GM19455 (cell line): ENCODE data around the gene CHP1.
"Not testable (repeated sequence)": the region's sequence is repeated elsewhere in the genome, so short reads cannot be mapped to it uniquely, and the experiment has no call there.

Experiments
- ATAC-seq: cut with Tn5 transposase; IDR thresholded peaks from one replicate; pipeline ENCODE4 v1.9.1; 2021; ENCODE audit not compliant: unreplicated experiment

Gene CHP1

DNA sequence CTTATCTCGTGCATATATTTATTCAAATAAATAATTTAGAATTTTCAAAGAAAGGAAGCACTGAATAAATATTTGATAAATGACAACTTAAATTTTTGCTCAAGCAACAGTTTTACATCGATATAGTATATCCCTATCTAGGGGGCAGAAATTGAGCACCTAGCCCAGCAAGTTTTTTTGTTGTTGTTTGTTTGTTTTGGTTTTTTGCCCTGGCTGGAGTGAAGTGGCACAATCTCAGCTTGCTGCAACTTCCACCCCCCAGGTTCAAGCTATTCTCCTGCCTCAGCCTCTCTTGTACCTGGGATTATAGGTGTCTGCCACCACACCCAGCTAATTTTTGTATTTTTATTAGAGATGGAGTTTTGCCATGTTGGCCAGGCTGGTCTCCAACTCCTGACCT lies 58.9 kb downstream of the CHP1 start:
- ATAC-seq: no peak

- no peak for ATAC-seq
Measured at GRCh38 chr15:41291065-41291631, 60.1 kb downstream of the CHP1 start.

DNA sequence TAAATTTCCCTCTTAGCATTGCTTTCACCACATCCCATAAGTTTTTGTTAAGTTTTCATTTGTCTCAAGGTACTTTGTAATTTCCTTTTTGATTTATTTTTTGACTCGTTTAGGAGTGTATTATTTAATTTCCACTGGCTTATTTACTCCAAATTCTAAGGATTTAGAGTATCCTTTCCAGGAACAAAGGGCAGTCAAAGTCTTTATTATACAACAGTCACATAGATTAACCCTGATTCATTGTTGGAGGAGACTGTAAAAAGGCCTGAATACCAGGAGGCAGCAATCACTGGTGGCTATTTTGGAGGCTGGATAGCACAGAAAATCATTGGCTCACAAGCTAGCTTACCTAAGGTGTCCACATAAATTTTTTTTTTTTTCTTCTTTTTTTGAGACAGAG lies 61.5 kb downstream of the CHP1 start:
- ATAC-seq: no peak

DNA sequence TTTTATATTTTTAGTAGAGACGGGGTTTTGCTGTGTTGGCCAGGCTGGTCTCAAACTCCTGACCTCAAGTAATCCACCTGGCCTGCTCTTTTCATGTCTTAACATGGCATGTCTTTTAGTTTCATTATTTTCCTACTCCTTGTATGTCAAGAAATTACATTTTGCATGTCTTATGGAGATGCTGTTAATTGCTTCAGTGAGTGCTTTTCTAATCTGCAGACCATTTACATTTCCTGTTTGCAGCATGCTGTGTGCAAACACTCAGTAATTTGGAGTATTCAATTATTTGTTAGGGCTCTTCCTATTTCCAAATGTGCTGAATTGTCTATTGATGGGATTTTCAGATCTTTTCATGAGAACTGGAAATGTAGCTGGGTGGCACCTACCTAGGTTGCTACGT lies 70.1 kb downstream of the CHP1 start:
- not testable (repeated sequence) for ATAC-seq

- ATAC-seq: no peak
Measured at GRCh38 chr15:41301587-41301986, 70.5 kb downstream of the CHP1 start.

DNA sequence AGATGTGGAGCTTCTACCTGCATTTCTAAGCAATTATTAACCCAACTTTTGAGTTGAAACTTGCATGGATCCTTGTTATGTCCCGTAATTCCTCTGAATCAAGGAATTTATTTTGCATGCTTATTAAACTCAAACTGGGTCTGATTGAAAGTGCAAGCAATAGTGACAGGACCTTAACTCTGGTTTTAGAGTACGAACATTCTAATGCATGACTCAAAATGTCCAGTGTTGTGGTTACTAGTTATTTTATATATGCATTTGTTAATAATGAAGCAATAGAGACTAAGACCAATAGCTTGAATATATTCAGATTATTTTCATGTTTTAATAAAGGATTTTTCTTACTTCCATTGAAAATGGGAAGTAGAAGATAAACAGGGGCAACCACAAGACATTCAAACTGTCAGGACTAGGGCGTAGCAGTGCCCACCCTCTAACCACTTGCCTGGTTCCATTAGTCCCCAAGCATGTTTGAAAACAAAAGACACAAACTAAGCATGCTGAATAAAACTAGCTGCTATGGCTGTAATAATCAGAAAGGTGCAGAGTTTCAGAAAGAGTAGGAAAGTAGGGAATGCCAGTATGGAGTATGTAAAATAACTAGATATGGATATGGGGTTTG lies 73.2 kb downstream of the CHP1 start:
- ATAC-seq: no peak

DNA sequence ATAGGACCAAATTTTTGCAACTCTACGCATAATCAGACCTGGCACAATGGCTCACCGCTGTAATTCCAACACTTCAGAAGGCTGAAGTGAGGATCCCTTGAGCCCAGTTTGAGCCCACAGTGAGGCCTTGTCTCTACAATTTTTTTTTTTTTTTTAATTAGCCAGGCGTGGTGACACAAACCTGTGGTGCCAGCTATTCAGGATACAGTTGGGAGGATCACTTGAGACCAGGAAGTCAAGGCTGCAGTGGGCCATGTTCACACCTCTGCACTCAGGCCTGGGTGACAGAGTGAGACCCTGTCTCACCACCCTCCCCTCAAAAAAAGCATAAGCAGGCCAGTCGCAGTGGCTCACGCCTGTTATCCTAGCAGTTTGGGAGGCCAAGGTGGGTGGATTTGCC lies 76.6 kb downstream of the CHP1 start:
- no peak for ATAC-seq

DNA sequence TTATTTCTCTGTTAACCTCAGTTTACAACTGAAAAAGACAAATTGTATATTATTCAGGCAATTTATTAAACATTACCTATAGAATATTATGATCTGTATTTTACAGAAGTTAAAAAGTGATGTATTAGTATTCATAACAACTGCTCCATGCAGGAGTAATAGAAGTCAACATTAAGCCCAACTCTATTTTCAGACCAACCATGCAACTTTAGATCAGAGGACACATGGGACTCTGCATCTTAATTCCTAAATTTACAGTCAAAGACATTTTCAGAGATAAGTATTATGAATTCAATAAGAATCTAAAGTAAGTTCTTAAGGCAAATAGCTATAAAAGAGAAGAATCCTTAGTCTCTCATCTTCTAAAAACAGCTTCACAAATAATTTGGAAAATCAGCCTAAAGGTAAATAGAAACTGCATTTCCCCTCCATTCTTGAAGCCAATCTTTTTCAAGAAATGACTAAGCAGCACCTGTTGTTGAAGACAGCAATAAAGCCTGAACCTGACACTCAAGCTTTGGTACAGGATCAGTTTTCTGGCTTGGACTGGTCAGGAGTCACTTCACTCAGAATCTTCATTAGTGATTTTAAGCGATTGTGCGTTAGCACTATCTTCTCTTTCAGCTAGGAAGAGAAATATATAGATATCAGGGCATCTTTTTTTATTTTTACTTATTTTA lies 78.3 kb downstream of the CHP1 start:
- no peak for ATAC-seq

DNA sequence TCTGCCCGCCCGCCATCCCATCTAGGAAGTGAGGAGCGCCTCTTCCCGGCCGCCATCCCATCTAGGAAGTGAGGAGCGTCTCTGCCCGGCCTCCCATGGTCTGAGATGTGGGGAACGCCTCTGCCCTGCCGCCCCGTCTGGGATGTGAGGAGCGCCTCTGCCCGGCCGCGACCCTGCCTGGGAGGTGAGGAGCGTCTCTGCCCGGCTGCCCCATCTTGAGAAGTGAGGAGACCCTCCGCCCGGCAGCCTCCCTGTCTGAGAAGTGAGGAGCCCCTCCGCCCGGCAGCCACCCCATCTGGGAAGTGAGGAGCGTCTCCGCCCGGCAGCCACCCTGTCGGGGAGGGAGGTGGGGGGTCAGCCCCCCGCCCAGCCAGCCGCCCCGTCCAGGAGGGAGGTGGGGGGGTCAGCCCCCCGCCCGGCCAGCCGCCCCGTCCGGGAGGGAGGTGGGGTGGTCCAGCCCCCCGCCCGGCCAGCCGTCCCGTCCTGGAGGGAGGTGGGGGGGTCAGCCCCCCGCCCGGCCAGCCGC lies 89.8 kb downstream of the CHP1 start:
- not testable (repeated sequence) for ATAC-seq

- no peak for ATAC-seq
Measured at GRCh38 chr15:41323611-41324010, 92.5 kb downstream of the CHP1 start.

DNA sequence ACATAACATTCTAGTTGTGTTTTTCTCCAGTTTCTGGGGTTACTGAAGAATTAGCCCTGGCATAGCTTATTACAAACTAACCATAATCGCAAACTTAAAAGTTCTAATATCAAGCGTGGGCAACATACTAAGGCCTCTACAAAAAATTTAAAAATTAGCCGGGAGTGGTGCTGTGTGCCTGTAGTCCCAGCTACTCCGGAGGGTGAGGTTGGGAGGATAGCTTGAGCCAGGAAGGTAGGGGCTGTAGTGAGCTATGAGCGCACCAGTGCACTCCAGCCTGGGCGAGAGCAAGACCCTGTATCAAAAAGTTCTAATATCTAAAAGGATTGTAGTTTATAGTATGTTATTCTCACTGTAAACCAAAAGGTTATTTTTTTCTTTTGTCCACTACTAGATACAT lies 100.2 kb downstream of the CHP1 start:
- ATAC-seq: no peak
